HEK293 (cell line): Measurements from ENCODE around the gene TBC1D17.
A peak's percentile ranks its signal among the peaks of the same experiment; 100 is the strongest.

Experiments
- BCL11A ChIP-seq: fragments of 450-650 bp; formaldehyde crosslinking; IDR thresholded peaks from 2 replicates; pipeline ENCODE4 v1.5.1; 2016; ENCODE audit warnings: low read depth, missing biosample characterization, missing genetic modification characterization
- FEZF1 ChIP-seq: fragments of 450-650 bp; formaldehyde crosslinking; IDR thresholded peaks from 2 replicates; pipeline ENCODE4 v1.5.1; 2016; ENCODE audit warnings: missing biosample characterization, missing genetic modification characterization
- GLIS2 ChIP-seq: fragments of 450-650 bp; formaldehyde crosslinking; IDR thresholded peaks from 2 replicates; pipeline ENCODE4 v1.5.1; 2016; ENCODE audit warnings: missing biosample characterization, missing genetic modification characterization
- KLF17 ChIP-seq: fragments of 450-650 bp; formaldehyde crosslinking; IDR thresholded peaks from 2 replicates; pipeline ENCODE4 v1.5.1; 2016; ENCODE audit warnings: missing biosample characterization, missing genetic modification characterization
- PBX3 ChIP-seq: sonication (generic); formaldehyde crosslinking; IDR thresholded peaks from 2 replicates; pipeline ENCODE4 v1.8.1; 2022; ENCODE audit warnings: mild to moderate bottlenecking, moderate library complexity, missing genetic modification reagents
- PRDM1 ChIP-seq: fragments of 450-650 bp; formaldehyde crosslinking; IDR thresholded peaks from 2 replicates; pipeline ENCODE4; 2016; ENCODE audit warnings: missing biosample characterization, missing genetic modification characterization
- PRDM6 ChIP-seq: fragments of 450-650 bp; formaldehyde crosslinking; IDR thresholded peaks from 2 replicates; pipeline ENCODE4 v1.5.1; 2017; ENCODE audit warnings: missing biosample characterization, missing genetic modification characterization
- RBAK ChIP-seq: fragments of 450-650 bp; formaldehyde crosslinking; IDR thresholded peaks from 2 replicates; pipeline ENCODE4 v1.5.1; 2016; ENCODE audit warnings: missing biosample characterization, missing genetic modification characterization
- SP3 ChIP-seq: fragments of 450-650 bp; formaldehyde crosslinking; IDR thresholded peaks from 2 replicates; pipeline ENCODE4 v1.5.1; 2016; ENCODE audit warnings: missing biosample characterization, missing genetic modification characterization
- YY2 ChIP-seq: fragments of 450-650 bp; formaldehyde crosslinking; IDR thresholded peaks from 2 replicates; pipeline ENCODE4 v1.5.1; 2016; ENCODE audit warnings: missing biosample characterization, missing genetic modification characterization
- ZBTB20 ChIP-seq: fragments of 450-650 bp; formaldehyde crosslinking; IDR thresholded peaks from 2 replicates; pipeline ENCODE4 v1.5.1; 2016; ENCODE audit warnings: missing biosample characterization, missing genetic modification characterization
- ZNF157 ChIP-seq: fragments of 450-650 bp; formaldehyde crosslinking; IDR thresholded peaks from 2 replicates; pipeline ENCODE4 v1.5.1; 2016; ENCODE audit warnings: missing biosample characterization, missing genetic modification characterization
- ZNF16 ChIP-seq: fragments of 450-650 bp; formaldehyde crosslinking; IDR thresholded peaks from 2 replicates; pipeline ENCODE4 v1.5.1; 2016; ENCODE audit warnings: low read depth, missing biosample characterization, missing genetic modification characterization
- ZNF221 ChIP-seq: fragments of 450-650 bp; formaldehyde crosslinking; IDR thresholded peaks from 2 replicates; pipeline ENCODE4 v1.5.1; 2017; ENCODE audit warnings: missing biosample characterization, missing genetic modification characterization, borderline replicate concordance
- ZNF23 ChIP-seq: fragments of 450-650 bp; formaldehyde crosslinking; IDR thresholded peaks from 2 replicates; pipeline ENCODE4 v1.5.1; 2016; ENCODE audit warnings: missing biosample characterization, missing genetic modification characterization, borderline replicate concordance
- ZNF26 ChIP-seq: fragments of 450-650 bp; formaldehyde crosslinking; IDR thresholded peaks from 2 replicates; pipeline ENCODE4 v1.5.1; 2016; ENCODE audit warnings: missing biosample characterization, missing genetic modification characterization
- ZNF37A ChIP-seq: fragments of 450-650 bp; IDR thresholded peaks from 2 replicates; pipeline ENCODE4 v1.5.1; 2018; ENCODE audit warnings: missing biosample characterization, missing genetic modification characterization
- ZNF513 ChIP-seq: fragments of 450-650 bp; IDR thresholded peaks from 2 replicates; pipeline ENCODE4 v1.5.1; 2018; ENCODE audit warnings: missing biosample characterization, missing genetic modification characterization
- ZNF518A ChIP-seq: fragments of 450-650 bp; formaldehyde crosslinking; conservative IDR thresholded peaks from 2 replicates; pipeline ENCODE4 v1.5.1; 2016; ENCODE audit warnings: low read depth, missing biosample characterization, missing genetic modification characterization
- ZNF585B ChIP-seq: fragments of 450-650 bp; formaldehyde crosslinking; IDR thresholded peaks from 2 replicates; pipeline ENCODE4 v1.5.1; 2016; ENCODE audit warnings: missing biosample characterization, missing genetic modification characterization
- ZNF600 ChIP-seq: fragments of 450-650 bp; formaldehyde crosslinking; IDR thresholded peaks from 2 replicates; pipeline ENCODE4 v1.5.1; 2016; ENCODE audit warnings: missing biosample characterization, missing genetic modification characterization
- ZNF664 ChIP-seq: fragments of 450-650 bp; formaldehyde crosslinking; IDR thresholded peaks from 2 replicates; pipeline ENCODE4 v1.5.1; 2016; ENCODE audit warnings: missing biosample characterization, missing genetic modification characterization
- ZNF76 ChIP-seq: fragments of 450-650 bp; formaldehyde crosslinking; IDR thresholded peaks from 2 replicates; pipeline ENCODE4; 2016; ENCODE audit warnings: low read depth, missing biosample characterization, missing genetic modification characterization, borderline replicate concordance
- ZNF768 ChIP-seq: fragments of 450-650 bp; formaldehyde crosslinking; IDR thresholded peaks from 2 replicates; pipeline ENCODE4 v1.5.1; 2018; ENCODE audit warnings: missing biosample characterization, mild to moderate bottlenecking, missing genetic modification characterization
- ZNF776 ChIP-seq: fragments of 450-650 bp; formaldehyde crosslinking; IDR thresholded peaks from 2 replicates; pipeline ENCODE4 v1.5.0; 2017; ENCODE audit warnings: missing biosample characterization, missing genetic modification characterization, borderline replicate concordance
- ZNF785 ChIP-seq: fragments of 450-650 bp; formaldehyde crosslinking; IDR thresholded peaks from 2 replicates; pipeline ENCODE4 v1.5.1; 2016; ENCODE audit warnings: missing biosample characterization, missing genetic modification characterization
- TF ChIP-seq, protein P1 (sequence below): fragments of 450-650 bp; formaldehyde crosslinking; IDR thresholded peaks from 2 replicates; pipeline ENCODE4 v1.5.1; 2016; ENCODE audit warnings: missing biosample characterization, missing genetic modification characterization

The TBC1D17 gene

DNA sequence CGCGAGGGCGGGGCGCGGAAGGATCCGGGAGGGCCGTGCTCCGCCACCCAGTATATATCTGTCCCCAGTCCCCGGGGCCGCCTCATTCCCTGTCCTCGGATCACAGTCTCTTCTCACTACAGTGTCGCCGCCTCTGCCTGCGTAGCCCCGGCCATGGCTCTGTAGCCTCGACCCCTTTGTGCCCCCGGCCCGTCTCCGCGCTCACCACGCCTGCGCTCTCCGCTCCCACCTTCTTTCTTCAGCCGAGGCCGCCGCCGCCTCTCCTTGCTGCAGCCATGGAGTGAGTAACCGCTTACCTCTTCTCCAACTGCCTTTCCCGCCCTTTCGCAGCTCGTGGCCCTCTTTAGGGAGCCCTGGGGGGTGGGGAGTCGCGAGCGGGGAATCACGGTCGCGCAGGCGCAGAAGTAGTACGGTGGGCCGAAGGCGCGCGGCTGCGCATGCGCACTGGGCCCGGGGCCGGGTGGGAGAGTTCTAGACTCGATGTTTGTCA is 51.7 kb downstream of the TBC1D17 start, which contains the start of the genes ATF5 and NUP62 (continued):
- TF ChIP-seq ZNF518A (tag by site-specific recombination) (0 out of 2 replicates have a peak, but pooled peaks have one; percentile 30), ZNF785 (tag by site-specific recombination) (peak; percentile 88; the same call in 1 of the 2 replicates), ZNF23 (tag by site-specific recombination) (no peak), FEZF1 (tag by site-specific recombination) (peak; percentile 41), BCL11A (tag by site-specific recombination) (no peak), ZNF664 (tag by site-specific recombination) (no peak; the same call in 1 of the 2 replicates), PRDM6 (no peak), GLIS2 (peak; percentile 90), ZNF157 (tag by site-specific recombination) (no peak), ZNF76 (tag by site-specific recombination) (peak; percentile 84), ZNF37A (tag by site-specific recombination) (no peak), ZNF513 (tag by site-specific recombination) (0 out of 2 replicates have a peak, but pooled peaks have one; percentile 5), ZNF776 (no peak), KLF17 (tag by site-specific recombination) (peak; percentile 71), ZNF585B (no peak), ZNF16 (tag by site-specific recombination) (no peak), PRDM1 (no peak), ZNF221 (tag by site-specific recombination) (no peak; the same call in 1 of the 2 replicates), RBAK (tag by site-specific recombination) (no peak; the same call in 1 of the 2 replicates), ZNF600 (tag by site-specific recombination) (no peak), ZNF768 (tag by site-specific recombination) (no peak), ZNF26 (tag by site-specific recombination) (no peak), ZBTB20 (tag by site-specific recombination) (peak; percentile 82; the same call in 1 of the 2 replicates), SP3 (tag by site-specific recombination) (peak; percentile 82), PBX3 (no peak), YY2 (peak; percentile 83)
- TF ChIP-seq, protein P1, sequence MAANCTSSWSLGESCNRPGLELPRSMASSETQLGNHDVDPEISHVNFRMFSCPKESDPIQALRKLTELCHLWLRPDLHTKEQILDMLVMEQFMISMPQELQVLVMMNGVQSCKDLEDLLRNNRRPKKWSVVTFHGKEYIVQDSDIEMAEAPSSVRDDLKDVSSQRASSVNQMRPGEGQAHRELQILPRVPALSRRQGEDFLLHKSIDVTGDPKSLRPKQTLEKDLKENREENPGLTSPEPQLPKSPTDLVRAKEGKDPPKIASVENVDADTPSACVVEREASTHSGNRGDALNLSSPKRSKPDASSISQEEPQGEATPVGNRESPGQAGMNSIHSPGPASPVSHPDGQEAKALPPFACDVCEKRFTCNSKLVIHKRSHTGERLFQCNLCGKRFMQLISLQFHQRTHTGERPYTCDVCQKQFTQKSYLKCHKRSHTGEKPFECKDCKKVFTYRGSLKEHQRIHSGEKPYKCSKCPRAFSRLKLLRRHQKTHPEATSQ (tag by site-specific recombination): peak; percentile 55; the same call in 1 of the 2 replicates
